ENCODE results near the gene HSPA13. TPM values are rescaled to one million over a fixed set of nuclear protein-coding genes. Genes with fewer than 3 reads are reported as not detected.
A peak's percentile ranks its signal among the peaks of the same experiment; 100 is the strongest.

HSPA13 gene
- total and polyA plus RNA-seq, 2 of the 8 experiments (the other 6 are each of a cell fraction or from before 2014, with no cell fraction given): 7.8 to 36.9 TPM

- TF ChIP-seq CHD1 (IDR thresholded peaks at IDR 0.05; ENCODE audit: low read depth, low read length) (no peak), POU5F1 (IDR thresholded peaks at IDR 0.05; ENCODE audit: low read depth, low read length) (no peak), NRF1 (IDR thresholded peaks at IDR 0.05; ENCODE audit: low read depth, low read length) (no peak), SUZ12 (IDR thresholded peaks at IDR 0.05; ENCODE audit: low read length) (no peak), BACH1 (IDR thresholded peaks at IDR 0.05; ENCODE audit: low read length) (no peak), SAP30 (IDR thresholded peaks at IDR 0.05; ENCODE audit: insufficient read depth, insufficient replicate concordance, low read length) (peak; percentile 70), SIN3A (conservative IDR thresholded peaks at IDR 0.05 in 1 of 2, IDR thresholded peaks at IDR 0.05 in 1 of 2; ENCODE audit: low read depth in 1 of 2, low read length in 2 of 2) (peak in 1 of 2 experiments; percentile 76; a peak in 2 of 4 replicates), EP300 (IDR thresholded peaks at IDR 0.05; ENCODE audit: borderline replicate concordance in 1 of 2, low read depth in 2 of 2, low read length in 2 of 2) (no peak), ASH2L (IDR thresholded peaks at IDR 0.05; ENCODE audit: low read length) (peak; percentile 35), SIX5 (IDR thresholded peaks at IDR 0.05; ENCODE audit: low read depth, low read length) (peak; percentile 91), GTF2F1 (IDR thresholded peaks at IDR 0.05; ENCODE audit: borderline replicate concordance, low read depth, low read length) (no peak), CREB1 (IDR thresholded peaks at IDR 0.05) (peak; percentile 91), EGR1 (IDR thresholded peaks at IDR 0.05; ENCODE audit: borderline replicate concordance, low read depth, low read length) (no peak), KDM5A (IDR thresholded peaks at IDR 0.05; ENCODE audit: low read length) (0 out of 2 replicates have a peak, but pooled peaks have one; percentile 40), FOSL1 (IDR thresholded peaks at IDR 0.05; ENCODE audit: insufficient read depth, low read depth, low read length) (no peak), RXRA (IDR thresholded peaks at IDR 0.05; ENCODE audit: insufficient read depth, low read depth, low read length) (no peak), TBP (IDR thresholded peaks at IDR 0.05; ENCODE audit: low read depth, low read length) (peak; percentile 71), TEAD4 (IDR thresholded peaks at IDR 0.05; ENCODE audit: low read depth, low read length) (no peak), SP4 (IDR thresholded peaks at IDR 0.05; ENCODE audit: low read length) (no peak), RFX5 (IDR thresholded peaks at IDR 0.05; ENCODE audit: borderline replicate concordance, low read depth, low read length) (no peak), JUND (IDR thresholded peaks at IDR 0.05; ENCODE audit: low read length) (peak; percentile 56; the same call in 1 of the 2 replicates), ATF2 (IDR thresholded peaks at IDR 0.05; ENCODE audit: low read length) (no peak), KDM4A (IDR thresholded peaks at IDR 0.05; ENCODE audit: low read depth, low read length, severe bottlenecking) (peak; percentile 37), YY1 (IDR thresholded peaks at IDR 0.05; ENCODE audit: low read depth, low read length) (no peak)
Observed at GRCh38 chr21:14382835-14383595, at the start of gene HSPA13 (continued).

Data from H1 (cell line).